SK-N-SH treated with all-trans-retinoic acid at 6 μM for 48 hours (cell line): ENCODE data around the gene STXBP3.

ENCODE experiments used
- ATAC-seq: fragments of 200-7000 bp; cut with Tn5 transposase; 3 replicates; pipeline ENCODE4 v1.9.1; 2020; ENCODE audit warnings: mild to moderate bottlenecking, moderate library complexity
- ARNTL ChIP-seq: fragments of 450-650 bp; formaldehyde crosslinking; IDR thresholded peaks from 2 replicates; pipeline ENCODE4 v1.5.0; 2020; ENCODE audit warnings: low read depth, mild to moderate bottlenecking, moderate library complexity, borderline replicate concordance
- BACH2 ChIP-seq: fragments of 250-450 bp; sonication (Bioruptor Pico); IDR thresholded peaks from 2 replicates; pipeline ENCODE4 v1.9.0; 2021; ENCODE audit warnings: mild to moderate bottlenecking, borderline replicate concordance
- CREB5 ChIP-seq: fragments of 250-450 bp; sonication (Bioruptor Pico); IDR thresholded peaks from 2 replicates; pipeline ENCODE4 v1.5.1; 2020; ENCODE audit warnings: low read depth, mild to moderate bottlenecking, moderate library complexity
- ESRRG ChIP-seq: fragments of 250-450 bp; sonication (Bioruptor Pico); IDR thresholded peaks from 2 replicates; pipeline ENCODE4 v1.6.1; 2021; ENCODE audit warnings: mild to moderate bottlenecking
- GLIS3 ChIP-seq: fragments of 250-450 bp; sonication (Bioruptor Pico); IDR thresholded peaks from 2 replicates; pipeline ENCODE4 v1.5.0; 2020; ENCODE audit warnings: mild to moderate bottlenecking, moderate library complexity
- ISL1 ChIP-seq: fragments of 250-450 bp; sonication (Bioruptor Pico); IDR thresholded peaks from 2 replicates; pipeline ENCODE4 v2.1.2; 2022; ENCODE audit warnings: mild to moderate bottlenecking, moderate library complexity
- OSR1 ChIP-seq: fragments of 250-450 bp; sonication (Bioruptor Pico); IDR thresholded peaks from 2 replicates; pipeline ENCODE4 v1.8.0; 2022; ENCODE audit warnings: moderate library complexity, mild to moderate bottlenecking, inconsistent platforms
- RARB ChIP-seq: fragments of 250-450 bp; sonication (Bioruptor Pico); IDR thresholded peaks from 2 replicates; pipeline ENCODE4 v1.8.0; 2021; ENCODE audit warnings: mild to moderate bottlenecking, moderate library complexity
- SNAI2 ChIP-seq: fragments of 250-450 bp; sonication (Bioruptor Pico); IDR thresholded peaks from 2 replicates; pipeline ENCODE4 v1.5.0; 2020; ENCODE audit warnings: mild to moderate bottlenecking, moderate library complexity
- TCF4 ChIP-seq: fragments of 250-450 bp; sonication (Bioruptor Pico); IDR thresholded peaks from 2 replicates; pipeline ENCODE4 v1.8.0; 2021; ENCODE audit warnings: mild to moderate bottlenecking, moderate library complexity, borderline replicate concordance
- TOX ChIP-seq: fragments of 250-450 bp; sonication (Bioruptor Pico); IDR thresholded peaks from 2 replicates; pipeline ENCODE4 v1.8.0; 2021; ENCODE audit warnings: mild to moderate bottlenecking, moderate library complexity, borderline replicate concordance
- TSHZ2 ChIP-seq: fragments of 250-450 bp; sonication (Bioruptor Pico); IDR thresholded peaks from 2 replicates; pipeline ENCODE4 v1.5.0; 2020; ENCODE audit warnings: mild to moderate bottlenecking, moderate library complexity
- ZC3H10 ChIP-seq: fragments of 250-450 bp; sonication (Bioruptor Pico); IDR thresholded peaks from 2 replicates; pipeline ENCODE4 v1.5.1; 2021; ENCODE audit warnings: mild to moderate bottlenecking, moderate library complexity
- ZFP3 ChIP-seq: fragments of 250-450 bp; sonication (Bioruptor Pico); IDR thresholded peaks from 2 replicates; pipeline ENCODE4 v1.5.0; 2020; ENCODE audit warnings: mild to moderate bottlenecking, moderate library complexity
- ZFP30 ChIP-seq: fragments of 450-650 bp; formaldehyde crosslinking; IDR thresholded peaks from 2 replicates; pipeline ENCODE4 v1.5.0; 2022; ENCODE audit warnings: mild to moderate bottlenecking, moderate library complexity
- ZNF565 ChIP-seq: fragments of 450-650 bp; formaldehyde crosslinking; conservative IDR thresholded peaks from 2 replicates; pipeline ENCODE4 v1.5.0; 2020; ENCODE audit warnings: low read depth, mild to moderate bottlenecking, moderate library complexity
- ZNF70 ChIP-seq: fragments of 450-650 bp; formaldehyde crosslinking; IDR thresholded peaks from 2 replicates; pipeline ENCODE4 v1.5.0; 2020; ENCODE audit warnings: mild to moderate bottlenecking, moderate library complexity
- ZNF8 ChIP-seq: fragments of 450-650 bp; formaldehyde crosslinking; IDR thresholded peaks from 2 replicates; pipeline ENCODE4 v1.5.0; 2020; ENCODE audit warnings: mild to moderate bottlenecking, moderate library complexity
- TF ChIP-seq, protein P1 (sequence below): fragments of 250-450 bp; sonication (Bioruptor Pico); IDR thresholded peaks from 2 replicates; pipeline ENCODE4 v1.8.0; 2021; ENCODE audit warnings: low read depth, mild to moderate bottlenecking, moderate library complexity, borderline replicate concordance
- TF ChIP-seq, protein P2 (sequence below): fragments of 250-450 bp; sonication (Bioruptor Pico); IDR thresholded peaks from 2 replicates; pipeline ENCODE4 v1.5.1; 2021; ENCODE audit warnings: mild to moderate bottlenecking, moderate library complexity

STXBP3 gene

GRCh38 chr1:108851567-108851966, 105.1 kb downstream of the STXBP3 start:
- ATAC-seq = no peak
- TF ChIP-seq ZNF70 = no peak
- no peak for TF ChIP-seq TCF4 (CRISPR knock-in tag)
- TF ChIP-seq ESRRG = no peak
- no peak for TF ChIP-seq ZNF565 (CRISPR knock-in tag)
- no peak for TF ChIP-seq GLIS3 (CRISPR knock-in tag)
- TF ChIP-seq CREB5 (CRISPR knock-in tag) = no peak
- TF ChIP-seq ZFP30 = no peak
- TF ChIP-seq, protein P1, sequence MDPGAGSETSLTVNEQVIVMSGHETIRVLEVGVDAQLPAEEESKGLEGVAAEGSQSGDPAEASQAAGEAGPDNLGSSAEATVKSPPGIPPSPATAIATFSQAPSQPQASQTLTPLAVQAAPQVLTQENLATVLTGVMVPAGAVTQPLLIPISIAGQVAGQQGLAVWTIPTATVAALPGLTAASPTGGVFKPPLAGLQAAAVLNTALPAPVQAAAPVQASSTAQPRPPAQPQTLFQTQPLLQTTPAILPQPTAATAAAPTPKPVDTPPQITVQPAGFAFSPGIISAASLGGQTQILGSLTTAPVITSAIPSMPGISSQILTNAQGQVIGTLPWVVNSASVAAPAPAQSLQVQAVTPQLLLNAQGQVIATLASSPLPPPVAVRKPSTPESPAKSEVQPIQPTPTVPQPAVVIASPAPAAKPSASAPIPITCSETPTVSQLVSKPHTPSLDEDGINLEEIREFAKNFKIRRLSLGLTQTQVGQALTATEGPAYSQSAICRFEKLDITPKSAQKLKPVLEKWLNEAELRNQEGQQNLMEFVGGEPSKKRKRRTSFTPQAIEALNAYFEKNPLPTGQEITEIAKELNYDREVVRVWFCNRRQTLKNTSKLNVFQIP (CRISPR knock-in tag) = no peak
- TF ChIP-seq RARB (CRISPR knock-in tag) = no peak
- TF ChIP-seq TOX (CRISPR knock-in tag) = no peak
- no peak for TF ChIP-seq ISL1
- no peak for TF ChIP-seq SNAI2
- TF ChIP-seq ARNTL (CRISPR knock-in tag) = no peak

DNA sequence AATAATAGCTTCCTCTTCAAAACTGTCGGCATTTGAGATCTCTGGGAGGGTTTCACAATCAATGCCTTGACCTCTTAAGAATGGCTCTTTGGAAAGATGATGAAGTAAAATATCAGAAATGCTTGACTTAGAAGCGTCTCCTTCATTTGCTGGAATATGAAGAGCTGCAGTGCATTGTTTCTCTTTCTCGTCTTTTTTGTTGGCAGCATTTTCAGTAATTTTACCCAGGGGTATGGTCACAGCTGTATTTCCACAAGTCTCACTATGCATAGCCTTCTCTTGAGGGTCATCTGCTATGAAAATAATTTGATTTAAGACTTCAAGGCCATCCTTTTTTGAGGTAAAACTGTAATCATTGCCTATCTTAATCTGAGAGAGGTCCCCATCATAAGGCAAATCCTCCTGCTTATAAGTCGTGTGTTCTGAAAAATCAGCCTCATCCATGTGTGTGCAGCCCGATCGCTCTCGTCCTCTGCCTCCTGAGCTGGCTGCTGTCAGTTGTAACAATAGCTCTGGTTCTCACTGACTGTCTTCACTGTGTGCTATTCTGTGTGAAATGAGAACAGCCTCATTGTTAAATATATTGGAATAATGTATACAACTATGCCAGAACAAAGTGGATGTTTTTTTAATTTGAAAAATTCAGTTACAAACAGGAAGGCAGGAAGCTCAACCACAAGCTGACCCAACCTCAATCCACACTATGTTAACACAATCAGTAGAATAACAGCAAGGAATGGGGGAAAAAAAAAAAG, 105.9 kb downstream of the STXBP3 start:
- ATAC-seq = no peak
- TF ChIP-seq TCF4 (CRISPR knock-in tag) = no peak
- no peak for TF ChIP-seq TOX (CRISPR knock-in tag)
- TF ChIP-seq, protein P2, sequence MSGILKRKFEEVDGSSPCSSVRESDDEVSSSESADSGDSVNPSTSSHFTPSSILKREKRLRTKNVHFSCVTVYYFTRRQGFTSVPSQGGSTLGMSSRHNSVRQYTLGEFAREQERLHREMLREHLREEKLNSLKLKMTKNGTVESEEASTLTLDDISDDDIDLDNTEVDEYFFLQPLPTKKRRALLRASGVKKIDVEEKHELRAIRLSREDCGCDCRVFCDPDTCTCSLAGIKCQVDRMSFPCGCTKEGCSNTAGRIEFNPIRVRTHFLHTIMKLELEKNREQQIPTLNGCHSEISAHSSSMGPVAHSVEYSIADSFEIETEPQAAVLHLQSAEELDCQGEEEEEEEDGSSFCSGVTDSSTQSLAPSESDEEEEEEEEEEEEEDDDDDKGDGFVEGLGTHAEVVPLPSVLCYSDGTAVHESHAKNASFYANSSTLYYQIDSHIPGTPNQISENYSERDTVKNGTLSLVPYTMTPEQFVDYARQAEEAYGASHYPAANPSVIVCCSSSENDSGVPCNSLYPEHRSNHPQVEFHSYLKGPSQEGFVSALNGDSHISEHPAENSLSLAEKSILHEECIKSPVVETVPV (CRISPR knock-in tag) = no peak
- TF ChIP-seq RARB (CRISPR knock-in tag) = no peak
- TF ChIP-seq ZNF565 (CRISPR knock-in tag) = no peak
- no peak for TF ChIP-seq ZC3H10 (CRISPR knock-in tag)
- TF ChIP-seq OSR1 (CRISPR knock-in tag) = no peak
- TF ChIP-seq TSHZ2 (CRISPR knock-in tag) = no peak
- no peak for TF ChIP-seq ESRRG
- no peak for TF ChIP-seq ZFP30
- TF ChIP-seq ARNTL (CRISPR knock-in tag) = no peak
- no peak for TF ChIP-seq ZNF8 (CRISPR knock-in tag)
- TF ChIP-seq BACH2 (CRISPR knock-in tag) = no peak
- no peak for TF ChIP-seq SNAI2
- no peak for TF ChIP-seq ZFP3 (CRISPR knock-in tag)
- TF ChIP-seq CREB5 (CRISPR knock-in tag) = no peak
- TF ChIP-seq ISL1 = no peak
